A549 treated with DMSO at 1 μM for 4 hours (cell line): ENCODE measurements around the gene OR4P4. TPM values are rescaled to one million over a fixed set of nuclear protein-coding genes. Genes with fewer than 3 reads are reported as not detected.

ENCODE experiments used
- total RNA-seq: library from RNA; stranded (reverse); fragments of 200-300 nt; extraction: Qiagen RNA extraction; gene quantifications from 5 replicates; pipeline ENCODE4 v1.2.3, GENCODE V29; 2022; ENCODE audit warnings: low read depth

Gene OR4P4
- total RNA-seq = not detected in 5 replicates

GRCh38 chr11:55634813-55635212, at the start of gene OR4P4:
Gene OR4P4, plus strand, starts transcription at chr11:55635113.

DNA sequence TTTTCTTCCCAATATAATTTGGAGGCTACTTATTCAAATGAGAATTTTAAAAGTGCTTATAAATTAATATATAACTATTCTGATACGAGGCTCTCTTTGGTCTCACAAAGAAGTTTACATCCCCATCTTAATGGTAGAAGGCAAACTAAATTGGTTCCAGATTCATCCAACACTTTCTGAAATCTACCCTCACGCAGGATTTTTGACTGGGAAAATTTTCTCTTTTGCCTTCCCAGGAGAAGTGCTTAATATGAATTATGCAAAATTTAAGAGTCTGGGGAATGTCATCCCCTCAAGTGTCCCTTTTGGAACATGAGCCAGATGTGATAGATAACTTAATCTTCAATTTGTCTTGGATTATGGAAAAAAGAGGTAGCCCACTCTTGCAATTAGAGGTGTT, 27.4 kb upstream of the OR4P4 start, which contains the start of gene OR4C11:
TSS of gene OR4C11 (minus strand) at position 101 of the 400 bp plus-strand sequence. CDS start 3,272 bp downstream, outside the sequence.

GRCh38 chr11:55648027-55648426, 13.1 kb downstream of the OR4P4 start, which contains the start of gene OR4S2:
Gene OR4S2, plus strand, starts transcription at chr11:55648327. Its CDS starts 2,577 bp downstream, at chr11:55650904.

DNA sequence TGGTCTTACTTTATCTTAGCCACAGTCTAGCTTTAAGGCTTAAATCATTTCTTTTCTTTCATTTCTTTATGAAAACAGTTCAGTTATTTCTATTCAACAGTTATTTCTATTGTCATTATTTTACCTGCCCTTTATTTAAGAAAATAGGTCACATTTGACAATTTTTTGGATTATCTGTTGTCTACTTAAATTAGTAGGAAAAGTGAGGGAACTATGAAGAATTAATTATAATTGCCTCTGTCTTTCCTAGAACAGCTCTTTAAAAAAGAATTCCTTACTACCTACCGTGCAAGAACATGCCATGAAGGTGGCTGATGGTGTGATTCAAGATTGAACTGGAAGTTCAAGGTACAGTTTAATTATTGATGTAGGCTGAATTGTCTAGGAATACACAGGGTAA, 27.0 kb downstream of the OR4P4 start, which contains the start of gene OR4C6:
TSS of gene OR4C6 (plus strand) at position 301 of the 400 bp plus-strand sequence. CDS start 2,966 bp downstream, outside the sequence.

Other genes with a start within 250 kb of the OR4P4 start
- gene OR4C15, start 80.6 kb upstream of the OR4P4 start, total RNA-seq = not detected in 5 replicates
- not detected in 5 replicates for gene OR4C16, start 63.0 kb upstream of the OR4P4 start, total RNA-seq
- not detected in 5 replicates for gene OR4C11, start 27.5 kb upstream of the OR4P4 start, total RNA-seq
- gene OR4S2, start 13.2 kb downstream of the OR4P4 start, total RNA-seq = not detected in 5 replicates
- gene OR4C6, start 27.1 kb downstream of the OR4P4 start, total RNA-seq = not detected in 5 replicates
- gene OR5D13, start 138.3 kb downstream of the OR4P4 start, total RNA-seq = not detected in 5 replicates
- not detected in 5 replicates for gene OR5D14, start 160.4 kb downstream of the OR4P4 start, total RNA-seq
- gene OR5L1, start 176.3 kb downstream of the OR4P4 start, total RNA-seq = not detected in 5 replicates
- not detected in 5 replicates for gene OR5D18, start 184.5 kb downstream of the OR4P4 start, total RNA-seq
- gene OR5L2, start 192.1 kb downstream of the OR4P4 start, total RNA-seq = not detected in 5 replicates
- not detected in 5 replicates for gene OR5D16, start 203.6 kb downstream of the OR4P4 start, total RNA-seq
- gene TRIM51, start 248.2 kb downstream of the OR4P4 start, total RNA-seq = not detected in 5 replicates